GM18858 (cell line): ENCODE results near the gene PPEF2.
"Not testable (repeated sequence)": the region's sequence is repeated elsewhere in the genome, so short reads cannot be mapped to it uniquely, and the experiment has no call there.

Source experiments
- ATAC-seq: cut with Tn5 transposase; IDR thresholded peaks from one replicate; pipeline ENCODE4 v1.9.1; 2021; ENCODE audit not compliant: unreplicated experiment

PPEF2 gene

GRCh38 chr4:75902352-75902751 lies at the start of gene PPEF2:
Gene PPEF2 (minus strand): TSS chr4:75902452. CDS start chr4:75896325, 6,127 bp downstream.
- no peak for ATAC-seq

- no peak for ATAC-seq
Observed at GRCh38 chr4:75950213-75950815, 48.1 kb upstream of the PPEF2 start.

GRCh38 chr4:75948822-75949444 lies 46.7 kb upstream of the PPEF2 start:
- peak; percentile 74 for ATAC-seq

- ATAC-seq, result peak; percentile 75
Observed at GRCh38 chr4:75940692-75941253, 38.5 kb upstream of the PPEF2 start, which contains the start of gene NAAA. Gene NAAA (minus strand): TSS chr4:75941013. CDS start chr4:75940949, 64 bp downstream.

- ATAC-seq, result peak; percentile 37
Observed at GRCh38 chr4:75939890-75940691, 37.8 kb upstream of the PPEF2 start.

- ATAC-seq, result no peak
Observed at GRCh38 chr4:75935628-75936027, 33.4 kb upstream of the PPEF2 start.

- no peak for ATAC-seq
Observed at GRCh38 chr4:75930152-75930551, 27.9 kb upstream of the PPEF2 start.

- not testable (repeated sequence) for ATAC-seq
Observed at GRCh38 chr4:75924916-75925315, 22.7 kb upstream of the PPEF2 start.

GRCh38 chr4:75924309-75924827 lies 22.1 kb upstream of the PPEF2 start:
- no peak for ATAC-seq

GRCh38 chr4:75922588-75922987 lies 20.3 kb upstream of the PPEF2 start:
- no peak for ATAC-seq

GRCh38 chr4:75921910-75922309 lies 19.7 kb upstream of the PPEF2 start:
- no peak for ATAC-seq

- ATAC-seq, result no peak
Observed at GRCh38 chr4:75920327-75920726, 18.1 kb upstream of the PPEF2 start.

GRCh38 chr4:75919920-75920319 lies 17.7 kb upstream of the PPEF2 start:
- ATAC-seq, result no peak

GRCh38 chr4:75916091-75916661 lies 13.9 kb upstream of the PPEF2 start:
- ATAC-seq, result no peak

- no peak for ATAC-seq
Observed at GRCh38 chr4:75912968-75913367, 10.7 kb upstream of the PPEF2 start.

- not testable (repeated sequence) for ATAC-seq
Observed at GRCh38 chr4:75910831-75911230, 8.6 kb upstream of the PPEF2 start.

GRCh38 chr4:75909405-75909804 lies 7.2 kb upstream of the PPEF2 start:
- no peak for ATAC-seq

GRCh38 chr4:75908555-75908954 lies 6.3 kb upstream of the PPEF2 start:
- no peak for ATAC-seq

GRCh38 chr4:75907966-75908365 lies 5.7 kb upstream of the PPEF2 start:
- no peak for ATAC-seq

GRCh38 chr4:75904076-75904475 lies 1.8 kb upstream of the PPEF2 start:
- no peak for ATAC-seq

GRCh38 chr4:75898536-75898935 lies 3.7 kb downstream of the PPEF2 start:
- no peak for ATAC-seq
